H9 (cell line): ENCODE data around the gene SIVA1. TPM values are rescaled to one million over a fixed set of nuclear protein-coding genes. Genes with fewer than 3 reads are reported as not detected.

Experiments used
- DNase-seq: peaks from one replicate; pipeline ENCODE4 v3.0.0-alpha.2; 2017
- H2AFZ ChIP-seq: one replicate; pipeline ENCODE4 v1.6.1; 2013; ENCODE audit warnings: mild to moderate bottlenecking, low read length, control low read depth, moderate library complexity
- H2AK5ac ChIP-seq: 2 replicates; pipeline ENCODE4 v1.6.1; 2013; ENCODE audit warnings: low read length, control low read depth, mixed read lengths; ENCODE audit not compliant: insufficient read length
- H2BK120ac ChIP-seq: one replicate; pipeline ENCODE4 v1.6.1; 2013; ENCODE audit warnings: low read depth, mild to moderate bottlenecking, low read length, control low read depth, inconsistent platforms; ENCODE audit not compliant: poor library complexity, severe bottlenecking
- H2BK12ac ChIP-seq: 2 replicates; pipeline ENCODE4 v1.6.1; 2013; ENCODE audit warnings: low read length, control low read depth, mixed read lengths, low read depth; ENCODE audit not compliant: insufficient read length
- H2BK15ac ChIP-seq: 2 replicates; pipeline ENCODE4 v1.6.1; 2013; ENCODE audit warnings: low read depth, low read length, control low read depth
- H2BK20ac ChIP-seq: one replicate; pipeline ENCODE4 v1.6.1; 2013; ENCODE audit warnings: low read depth, mild to moderate bottlenecking, low read length, control low read depth, inconsistent platforms; ENCODE audit not compliant: poor library complexity, severe bottlenecking
- H2BK5ac ChIP-seq: 2 replicates; pipeline ENCODE4 v1.6.1; 2013; ENCODE audit warnings: low read length, control low read depth, mixed read lengths; ENCODE audit not compliant: insufficient read length
- H3K14ac ChIP-seq: 2 replicates; pipeline ENCODE4 v1.6.1; 2013; ENCODE audit warnings: low read length, control low read depth; ENCODE audit not compliant: insufficient read depth
- H3K18ac ChIP-seq: 2 replicates; pipeline ENCODE4 v1.6.1; 2013; ENCODE audit warnings: low read depth, mild to moderate bottlenecking, mixed read lengths, low read length, control low read depth; ENCODE audit not compliant: insufficient read length
- H3K23ac ChIP-seq: 2 replicates; pipeline ENCODE4 v1.6.1; 2013; ENCODE audit warnings: low read length, control low read depth, mixed read lengths, low read depth; ENCODE audit not compliant: insufficient read length
- H3K23me2 ChIP-seq: 2 replicates; pipeline ENCODE4 v1.6.1; 2013; ENCODE audit warnings: low read depth, mild to moderate bottlenecking, mixed read lengths, low read length, control low read depth; ENCODE audit not compliant: insufficient read length, poor library complexity, severe bottlenecking
- H3K27ac ChIP-seq: 2 replicates; pipeline ENCODE4 v1.5.1; 2013; ENCODE audit warnings: low read length, control low read depth, mixed read lengths, low read depth; ENCODE audit not compliant: insufficient read length
- H3K27me3 ChIP-seq: 2 replicates; pipeline ENCODE4 v1.6.1; 2013; ENCODE audit warnings: low read length, control low read depth, inconsistent platforms; ENCODE audit not compliant: insufficient read depth
- H3K4ac ChIP-seq: 2 replicates; pipeline ENCODE4 v1.6.1; 2013; ENCODE audit warnings: low read depth, mild to moderate bottlenecking, control low read depth, inconsistent platforms, low read length, moderate library complexity
- H3K4me1 ChIP-seq: 2 replicates; pipeline ENCODE4 v1.6.1; 2013; ENCODE audit warnings: low read length, control low read depth, inconsistent platforms; ENCODE audit not compliant: insufficient read depth
- H3K4me2 ChIP-seq: 2 replicates; pipeline ENCODE4 v1.6.1; 2013; ENCODE audit warnings: low read length, control low read depth, mixed read lengths; ENCODE audit not compliant: insufficient read length, insufficient read depth
- H3K56ac ChIP-seq: 2 replicates; pipeline ENCODE4 v1.6.1; 2013; ENCODE audit warnings: low read depth, mild to moderate bottlenecking, mixed read lengths, low read length, control low read depth; ENCODE audit not compliant: insufficient read length
- H3K79me1 ChIP-seq: 2 replicates; pipeline ENCODE4 v1.6.1; 2013; ENCODE audit warnings: low read depth, mild to moderate bottlenecking, moderate library complexity, low read length, control low read depth, inconsistent platforms; ENCODE audit not compliant: insufficient read depth, poor library complexity, severe bottlenecking
- H3K79me2 ChIP-seq: 2 replicates; pipeline ENCODE4 v1.6.1; 2013; ENCODE audit warnings: low read length, control low read depth, inconsistent platforms; ENCODE audit not compliant: insufficient read depth
- H3K9ac ChIP-seq: 2 replicates; pipeline ENCODE4 v1.6.1; 2013; ENCODE audit warnings: low read length, control low read depth, mixed read lengths; ENCODE audit not compliant: insufficient read length; ENCODE audit errors: extremely low read depth
- H3K9me3 ChIP-seq: one replicate; pipeline ENCODE4 v1.6.1; 2013; ENCODE audit warnings: low read depth, low read length, inconsistent platforms; ENCODE audit not compliant: control insufficient read depth
- H3T11ph ChIP-seq: one replicate; pipeline ENCODE4 v1.6.1; 2013; ENCODE audit warnings: mild to moderate bottlenecking, low read length, control low read depth, inconsistent platforms
- H4K20me1 ChIP-seq: one replicate; pipeline ENCODE4 v1.6.1; 2013; ENCODE audit not compliant: control insufficient read depth, insufficient read length, insufficient read depth
- H4K5ac ChIP-seq: 2 replicates; pipeline ENCODE4 v1.6.1; 2013; ENCODE audit warnings: low read depth, mild to moderate bottlenecking, mixed read lengths, low read length, control low read depth; ENCODE audit not compliant: insufficient read length
- H4K8ac ChIP-seq: replicated peaks from 2 replicates; pipeline ENCODE4 v1.6.1; 2013; ENCODE audit warnings: low read length, control low read depth, mixed read lengths, low read depth; ENCODE audit not compliant: insufficient read length
- H4K91ac ChIP-seq: 2 replicates; pipeline ENCODE4 v1.6.1; 2013; ENCODE audit warnings: low read depth, mild to moderate bottlenecking, moderate library complexity, mixed read lengths, low read length, control low read depth; ENCODE audit not compliant: insufficient read length
- H3K27ac Mint-ChIP-seq, 3 experiments: 2 replicates in 2 of 3; 3 replicates in 1 of 3; pipeline ENCODE4 v1.8.0; 2020 to 2021; ENCODE audit warnings: mixed read lengths in 3 of 3, mild to moderate bottlenecking in 1 of 3, moderate library complexity in 1 of 3
- H3K27me3 Mint-ChIP-seq: 2 replicates; pipeline ENCODE4 v1.8.0; 2021; ENCODE audit warnings: low read depth, mild to moderate bottlenecking, moderate library complexity, mixed read lengths
- H3K36me3 Mint-ChIP-seq, 3 experiments: 2 replicates in 2 of 3; 3 replicates in 1 of 3; pipeline ENCODE4 v1.8.0; 2020 to 2021; ENCODE audit warnings: low read depth in 3 of 3, mixed read lengths in 3 of 3; ENCODE audit not compliant: insufficient read depth in 1 of 3
- H3K4me1 Mint-ChIP-seq, 2 experiments: 2 replicates each; pipeline ENCODE4 v1.8.0; 2020; ENCODE audit warnings: mixed read lengths in 2 of 2
- H3K4me3 Mint-ChIP-seq, 2 experiments: 2 replicates in 1 of 2; 3 replicates in 1 of 2; pipeline ENCODE4 v1.8.0; 2020 to 2021; ENCODE audit warnings: mild to moderate bottlenecking in 2 of 2, mixed read lengths in 2 of 2, moderate library complexity in 1 of 2
- H3K9me3 Mint-ChIP-seq, 2 experiments: 2 replicates in 1 of 2; 3 replicates in 1 of 2; pipeline ENCODE4 v1.8.0; 2020; ENCODE audit warnings: mild to moderate bottlenecking in 2 of 2, mixed read lengths in 2 of 2, moderate library complexity in 1 of 2
- CTCF ChIP-seq: fragments of 200-600 bp; sonication (generic); conservative IDR thresholded peaks from 3 replicates; pipeline ENCODE4 v1.8.0; 2021; ENCODE audit warnings: antibody characterized with exemption, mild to moderate bottlenecking
- WGBS: extraction: QIAGEN DNeasy Blood & Tissue Kit; methylation state at CpG from one replicate; pipeline ENCODE4 v1.1.7; 2013; ENCODE audit warnings: missing lambda C conversion rate, low lambda C conversion rate, mixed read lengths; ENCODE audit not compliant: insufficient read length; ENCODE audit errors: extremely low coverage; 5-methylcytosine and 5-hydroxymethylcytosine counted together
- total RNA-seq: library from RNA; stranded (reverse); gene quantifications from 2 replicates; pipeline ENCODE4 v1.2.1, GENCODE V29; 2021

SIVA1 gene
- total RNA-seq, 1 experiment from 2014 or later = 125 TPM

DNA sequence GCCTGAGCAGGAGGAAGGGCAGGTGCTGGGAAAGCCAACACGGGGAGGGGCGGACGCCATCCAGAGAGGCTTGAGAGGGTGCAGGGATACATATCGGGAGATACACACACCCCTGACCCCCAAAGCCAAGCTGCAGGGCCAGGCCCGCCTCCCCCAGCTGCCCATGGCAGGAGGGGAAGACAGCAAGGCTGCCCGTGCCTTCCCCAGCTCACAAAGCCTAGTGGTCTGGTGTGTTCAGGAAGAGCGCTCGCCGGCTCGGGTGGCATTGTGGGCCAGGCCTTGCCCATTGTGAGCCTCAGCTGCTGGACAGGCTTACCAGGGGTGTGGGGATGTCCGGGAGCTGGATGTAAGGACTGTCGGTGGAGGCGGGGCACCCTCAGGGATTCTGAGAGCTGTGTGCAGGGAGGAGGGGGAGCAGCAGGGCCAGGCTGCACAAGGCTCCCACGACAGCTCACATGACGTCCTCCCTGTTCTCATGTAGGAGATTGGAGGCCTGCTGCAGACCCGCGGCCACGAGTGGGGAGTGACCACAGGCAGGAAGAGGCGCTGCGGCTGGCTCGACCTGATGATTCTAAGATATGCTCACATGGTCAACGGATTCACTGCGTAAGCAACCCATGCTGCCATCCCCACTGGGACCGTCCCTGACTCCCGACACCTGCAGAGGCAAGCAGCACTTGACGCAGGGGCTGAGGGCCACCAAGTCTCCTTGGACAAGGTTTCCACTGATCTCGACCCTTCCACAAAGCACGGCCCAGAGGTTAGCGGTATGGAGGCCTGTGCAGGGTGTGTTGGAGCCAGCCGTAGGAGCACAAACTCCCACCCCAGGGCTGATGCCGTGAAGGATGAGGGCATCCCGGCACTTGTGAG is 10.1 kb upstream of the SIVA1 start:
- Mint-ChIP-seq H3K36me3 (peaks cover 3 to 22% (median 4%) of the 10 kb centered on the region in 3 experiments; a peak in 6 of 7 replicates), H3K9me3 (no peaks in the 10 kb centered on the region), H3K27ac (0 out of 7 replicates have a peak overlapping the region, but pooled peaks of 1 of the 3 experiments have one; percentile 57), H3K27me3 (peaks cover 3% of the 10 kb centered on the region), H3K4me1 (no peaks in the 10 kb centered on the region), H3K4me3 (no peak overlapping the region)
- Histone ChIP-seq H3K9me3 (no peaks in the 10 kb centered on the region), H3K14ac (no peak overlapping the region; the same call in 1 of the 2 replicates), H3K27me3 (no peaks in the 10 kb centered on the region), H4K8ac (no peak overlapping the region), H3K4ac (no peak overlapping the region), H2AK5ac (no peak overlapping the region), H3K23me2 (no peaks in the 10 kb centered on the region), H3K27ac (no peak overlapping the region), H3K23ac (no peak overlapping the region), H3K56ac (no peak overlapping the region), H2BK12ac (no peak overlapping the region), H4K91ac (no peak overlapping the region), H3K4me1 (no peaks in the 10 kb centered on the region), H3K18ac (no peak overlapping the region), H3K9ac (no peak overlapping the region), H2BK15ac (no peak overlapping the region), H3K4me2 (no peak overlapping the region), H2BK20ac (no peak overlapping the region), H3K79me2 (no peaks in the 10 kb centered on the region), H2AFZ (no peak overlapping the region), H4K5ac (no peak overlapping the region), H3T11ph (no peak overlapping the region), H3K79me1 (no peaks in the 10 kb centered on the region), H2BK5ac (no peak overlapping the region), H4K20me1 (no peaks in the 10 kb centered on the region), H2BK120ac (no peak overlapping the region)
- DNase-seq = no peak
- no CpG with 5 or more reads among the region's 32 CpGs for WGBS
- no peak for TF ChIP-seq CTCF
